Measurements from ENCODE around the gene SLC1A2.

GRCh38 chr11:35357923-35358322, 61.4 kb downstream of the SLC1A2 start:
- TF ChIP-seq CTCF (conservative IDR thresholded peaks at IDR 0.05; ENCODE audit: low read depth in 2 of 2), result no peak
- no peak for TF ChIP-seq REST (IDR thresholded peaks at IDR 0.05; ENCODE audit: unreplicated experiment)
- TF ChIP-seq POLR2AphosphoS5 (IDR thresholded peaks at IDR 0.05; ENCODE audit: low read depth), result no peak
- no peak for TF ChIP-seq EZH2 (IDR thresholded peaks at IDR 0.05; ENCODE audit: low read depth, unreplicated experiment)
- no peak for TF ChIP-seq EZH2phosphoT487 (IDR thresholded peaks at IDR 0.05; ENCODE audit: unreplicated experiment)
- TF ChIP-seq CREB1 (CRISPR knock-in tag; IDR thresholded peaks at IDR 0.05; ENCODE audit: low read depth), result no peak
- no peak for TF ChIP-seq JUNB (IDR thresholded peaks at IDR 0.05; ENCODE audit: unreplicated experiment)
- no peak for TF ChIP-seq ETS1 (IDR thresholded peaks at IDR 0.05)
- no peak for TF ChIP-seq STAT1 (IDR thresholded peaks at IDR 0.05; ENCODE audit: unreplicated experiment)
- TF ChIP-seq ZNF114 (CRISPR knock-in tag; IDR thresholded peaks at IDR 0.05), result no peak
- no peak for TF ChIP-seq NANOG (IDR thresholded peaks at IDR 0.05; ENCODE audit: borderline replicate concordance)

Data from GM23338 (cell line).